GM12872 (cell line): ENCODE results near the gene GALNS.

Source experiments
- TF ChIP-seq, protein P1 (sequence below): IDR thresholded peaks from 3 replicates; pipeline ENCODE4 v1.5.1; 2011; ENCODE audit warnings: low read depth, mild to moderate bottlenecking, low read length, moderate library complexity; ENCODE audit not compliant: insufficient read depth

The GALNS gene

DNA sequence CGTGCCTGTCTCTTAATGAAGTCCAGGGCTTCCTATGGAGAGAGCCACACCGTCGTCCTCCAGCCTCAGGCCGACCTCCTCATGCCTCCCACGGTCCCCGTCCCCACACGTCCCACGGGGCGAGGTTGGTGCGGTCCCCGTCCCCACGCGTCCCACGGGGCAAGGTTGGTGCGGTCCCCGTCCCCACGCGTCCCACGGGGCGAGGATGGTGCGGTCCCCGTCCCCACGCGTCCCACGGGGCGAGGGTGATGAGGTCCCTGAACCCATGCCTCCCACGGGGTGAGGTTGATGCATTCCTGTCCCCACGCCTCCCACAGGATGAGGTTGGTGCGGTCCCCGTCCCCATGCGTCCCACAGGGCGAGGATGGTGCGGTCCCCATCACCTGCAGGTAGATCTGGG, 20.9 kb downstream of the GALNS start:
- TF ChIP-seq, protein P1, sequence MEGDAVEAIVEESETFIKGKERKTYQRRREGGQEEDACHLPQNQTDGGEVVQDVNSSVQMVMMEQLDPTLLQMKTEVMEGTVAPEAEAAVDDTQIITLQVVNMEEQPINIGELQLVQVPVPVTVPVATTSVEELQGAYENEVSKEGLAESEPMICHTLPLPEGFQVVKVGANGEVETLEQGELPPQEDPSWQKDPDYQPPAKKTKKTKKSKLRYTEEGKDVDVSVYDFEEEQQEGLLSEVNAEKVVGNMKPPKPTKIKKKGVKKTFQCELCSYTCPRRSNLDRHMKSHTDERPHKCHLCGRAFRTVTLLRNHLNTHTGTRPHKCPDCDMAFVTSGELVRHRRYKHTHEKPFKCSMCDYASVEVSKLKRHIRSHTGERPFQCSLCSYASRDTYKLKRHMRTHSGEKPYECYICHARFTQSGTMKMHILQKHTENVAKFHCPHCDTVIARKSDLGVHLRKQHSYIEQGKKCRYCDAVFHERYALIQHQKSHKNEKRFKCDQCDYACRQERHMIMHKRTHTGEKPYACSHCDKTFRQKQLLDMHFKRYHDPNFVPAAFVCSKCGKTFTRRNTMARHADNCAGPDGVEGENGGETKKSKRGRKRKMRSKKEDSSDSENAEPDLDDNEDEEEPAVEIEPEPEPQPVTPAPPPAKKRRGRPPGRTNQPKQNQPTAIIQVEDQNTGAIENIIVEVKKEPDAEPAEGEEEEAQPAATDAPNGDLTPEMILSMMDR: no peak

DNA sequence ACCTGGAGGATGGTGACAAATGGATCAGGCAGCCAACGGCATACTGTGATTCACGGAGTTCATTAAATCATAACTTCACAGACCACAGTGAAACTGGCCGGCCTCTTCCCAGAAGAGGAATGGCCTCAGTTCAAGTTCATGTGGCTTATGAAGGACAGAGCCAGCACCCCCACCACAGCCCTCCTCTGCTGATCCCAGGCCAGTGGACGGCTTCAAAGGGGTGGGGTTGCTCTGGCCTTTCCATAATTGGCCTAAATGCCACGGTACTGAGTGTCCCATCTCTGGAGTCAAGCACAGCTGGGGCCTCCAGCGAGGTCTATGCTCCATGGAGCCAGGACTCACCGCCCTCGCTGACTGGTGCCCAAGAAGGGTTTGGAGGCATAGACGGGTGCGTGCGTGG, 21.4 kb downstream of the GALNS start:
- TF ChIP-seq, protein P1: no peak

DNA sequence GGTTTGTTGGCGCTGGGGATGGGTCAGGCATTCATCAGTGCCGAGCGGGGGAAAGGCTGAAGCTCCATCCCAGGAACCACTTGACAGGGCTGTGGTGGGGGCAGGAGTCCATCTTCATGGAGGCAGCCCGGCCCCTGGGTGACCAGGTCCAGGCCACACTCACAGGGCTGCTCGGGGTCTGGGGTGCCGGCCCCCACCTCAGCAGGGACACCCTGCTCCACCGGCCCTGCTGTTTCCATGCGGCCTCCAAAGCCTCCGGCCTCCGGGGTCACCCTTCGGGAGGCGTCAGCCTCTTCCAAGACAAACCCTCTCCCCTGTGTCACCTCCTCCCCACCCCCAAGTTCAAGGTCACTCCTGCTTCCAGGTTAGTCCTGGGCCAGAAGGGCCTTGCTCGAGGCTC, 22.1 kb downstream of the GALNS start:
- TF ChIP-seq, protein P1: no peak

DNA sequence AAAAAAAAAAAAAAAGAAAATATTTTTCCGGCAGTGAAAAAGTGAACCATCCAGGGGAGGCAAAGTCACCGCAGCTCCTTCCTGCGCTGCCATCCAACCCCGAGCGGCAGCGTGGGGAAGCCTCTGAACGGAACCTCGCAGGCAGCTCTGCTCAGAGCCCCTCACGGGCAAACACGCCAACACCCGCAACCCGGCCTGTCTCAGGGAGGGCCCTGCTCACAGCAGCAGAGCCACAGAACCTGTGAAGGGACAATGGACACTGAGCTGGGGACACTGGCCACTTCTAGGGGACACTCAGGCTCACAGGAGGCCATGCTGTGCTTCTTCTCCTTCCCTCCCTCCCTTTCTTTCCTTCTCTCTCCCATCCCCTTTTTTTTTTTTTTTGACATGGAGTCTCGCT, 23.7 kb downstream of the GALNS start:
- TF ChIP-seq, protein P1: no peak

DNA sequence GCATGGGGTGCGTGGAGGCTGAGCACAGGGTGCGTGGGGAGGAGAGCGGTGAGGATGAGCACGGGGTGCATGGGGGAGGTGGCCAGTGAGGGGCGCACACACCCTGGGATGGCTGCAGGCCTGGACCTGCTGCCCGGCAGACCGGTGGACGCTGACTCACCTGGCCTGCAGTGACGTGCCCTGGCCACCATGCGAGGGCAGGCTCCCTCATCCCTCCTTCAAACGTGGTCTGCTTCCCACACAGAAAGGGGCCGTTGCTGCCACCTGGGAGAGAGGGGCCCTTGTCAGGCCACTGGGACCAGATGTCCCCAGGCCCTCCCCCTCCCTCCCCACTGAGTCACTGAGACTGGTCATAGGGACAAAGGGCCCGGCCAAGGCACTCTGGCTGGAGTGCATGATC, 24.9 kb downstream of the GALNS start:
- TF ChIP-seq, protein P1: no peak

DNA sequence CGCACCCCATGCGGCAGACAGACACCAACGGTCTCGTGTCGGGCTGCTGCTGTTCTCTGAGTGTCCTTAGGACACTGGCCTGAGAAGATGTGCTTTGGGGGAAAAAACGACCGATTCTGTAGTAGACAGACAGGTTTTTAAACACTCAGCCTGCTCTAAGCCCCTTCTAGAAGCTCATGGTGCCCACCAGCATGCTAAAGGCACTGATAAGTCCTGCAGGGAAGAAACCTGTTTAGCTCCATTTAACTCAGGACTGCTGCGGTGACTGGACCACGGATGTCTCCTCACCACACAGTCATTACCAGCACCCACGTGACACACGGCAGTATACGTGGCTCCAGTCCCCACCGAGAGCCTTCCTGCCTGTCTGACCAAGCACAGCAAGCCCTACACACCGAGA, 26.0 kb downstream of the GALNS start:
- TF ChIP-seq, protein P1: no peak

DNA sequence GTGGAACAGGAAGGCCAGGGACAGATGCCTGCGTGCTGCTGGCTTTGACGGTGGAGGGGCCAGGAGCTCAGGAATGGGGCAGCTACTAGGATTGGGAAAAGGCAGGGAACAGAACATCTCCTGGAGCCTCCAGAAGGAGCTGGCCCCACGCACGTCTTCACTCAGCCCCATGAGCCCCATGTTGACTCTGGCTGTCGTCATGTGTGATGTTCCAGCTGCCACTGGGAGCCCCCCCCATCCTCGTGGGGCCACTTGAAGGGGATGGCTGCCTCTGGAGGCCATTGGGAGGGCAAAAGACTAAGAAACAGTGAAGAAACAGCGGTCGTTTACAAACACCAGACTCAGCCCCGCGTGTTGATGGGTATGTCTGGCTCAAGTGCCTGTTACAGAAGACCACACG, 26.5 kb downstream of the GALNS start:
- TF ChIP-seq, protein P1: no peak

DNA sequence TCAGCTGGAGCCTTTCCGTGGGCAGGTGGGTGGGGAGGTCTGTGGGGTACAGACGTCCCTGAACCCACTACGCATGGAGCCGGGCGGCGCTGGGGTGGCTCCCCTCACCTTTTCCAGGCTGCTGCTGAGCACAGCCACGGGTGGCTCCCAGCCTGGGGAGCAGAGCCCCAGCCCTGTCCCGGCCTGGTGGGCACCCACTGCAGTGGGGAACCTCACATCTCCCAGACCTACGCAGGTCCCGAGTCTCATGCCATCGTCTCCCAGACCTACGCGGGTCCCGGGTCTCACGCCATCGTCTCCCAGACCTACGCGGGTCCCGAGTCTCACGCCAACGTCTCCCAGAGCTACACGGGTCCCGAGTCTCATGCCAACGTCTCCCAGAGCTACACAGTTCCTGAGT, 28.0 kb downstream of the GALNS start:
- TF ChIP-seq, protein P1: no peak
